Astrocyte (in vitro differentiated cells and primary cell): Measurements from ENCODE around the gene OSBPL1A. TPM values are rescaled to one million over a fixed set of nuclear protein-coding genes. Genes with fewer than 3 reads are reported as not detected.
A peak's percentile ranks its signal among the peaks of the same experiment; 100 is the strongest.

Experiments used
- DNase-seq: peaks from one replicate; pipeline ENCODE4 v3.0.0-alpha.2; 2010; ENCODE audit warnings: low read depth
- FAIRE-seq: peaks from 2 replicates; lab custom pipeline; 2011; peaks lifted over from hg19 to GRCh38; lab: Jason Lieb, UNC
- H2AFZ ChIP-seq: 2 replicates; pipeline ENCODE4 v1.6.0; 2012; ENCODE audit warnings: low read depth, low read length, inconsistent platforms
- H3K27ac ChIP-seq: 2 replicates; pipeline ENCODE4 v1.5.1; 2011; ENCODE audit warnings: low read depth, low read length, inconsistent platforms
- H3K27me3 ChIP-seq: 2 replicates; pipeline ENCODE4 v1.6.0; 2011; ENCODE audit warnings: low read length, inconsistent platforms; ENCODE audit not compliant: insufficient read depth
- H3K36me3 ChIP-seq: 2 replicates; pipeline ENCODE4 v1.5.1; 2011; ENCODE audit warnings: low read length, inconsistent platforms; ENCODE audit not compliant: insufficient read depth
- H3K4me1 ChIP-seq: 2 replicates; pipeline ENCODE4 v1.5.1; 2011; ENCODE audit warnings: low read length, inconsistent platforms; ENCODE audit not compliant: insufficient read depth
- H3K4me2 ChIP-seq: 2 replicates; pipeline ENCODE4 v1.6.0; 2012; ENCODE audit warnings: low read length, inconsistent platforms
- H3K4me3 ChIP-seq: 2 replicates; pipeline ENCODE4 v1.5.1; 2011; ENCODE audit warnings: low read depth, mild to moderate bottlenecking, low read length, inconsistent platforms; ENCODE audit not compliant: insufficient read depth
- H3K79me2 ChIP-seq: 2 replicates; pipeline ENCODE4 v1.6.0; 2012; ENCODE audit warnings: mild to moderate bottlenecking, low read length, inconsistent platforms; ENCODE audit not compliant: insufficient read depth
- H3K9ac ChIP-seq: 2 replicates; pipeline ENCODE4 v1.6.0; 2012; ENCODE audit warnings: mild to moderate bottlenecking, low read length, inconsistent platforms
- H3K9me3 ChIP-seq: 2 replicates; pipeline ENCODE4 v1.5.1; 2012; ENCODE audit warnings: low read depth, mild to moderate bottlenecking, low read length, inconsistent platforms; ENCODE audit not compliant: insufficient read depth
- H4K20me1 ChIP-seq: 2 replicates; pipeline ENCODE4 v1.6.0; 2012; ENCODE audit warnings: low read length, inconsistent platforms; ENCODE audit not compliant: insufficient read depth
- H3K27ac Mint-ChIP-seq: one replicate; pipeline ENCODE4 v1.8.0; 2021; ENCODE audit warnings: mild to moderate bottlenecking, mixed read lengths; ENCODE audit not compliant: unreplicated experiment
- H3K27me3 Mint-ChIP-seq: one replicate; pipeline ENCODE4 v1.8.0; 2021; ENCODE audit warnings: low read depth, mixed read lengths; ENCODE audit not compliant: unreplicated experiment
- H3K36me3 Mint-ChIP-seq: one replicate; pipeline ENCODE4 v1.8.0; 2021; ENCODE audit warnings: low read depth, mixed read lengths; ENCODE audit not compliant: unreplicated experiment
- H3K4me1 Mint-ChIP-seq: one replicate; pipeline ENCODE4 v1.8.0; 2021; ENCODE audit warnings: low read depth, mixed read lengths; ENCODE audit not compliant: unreplicated experiment
- H3K4me3 Mint-ChIP-seq: one replicate; pipeline ENCODE4 v1.8.0; 2021; ENCODE audit warnings: mild to moderate bottlenecking, moderate library complexity, mixed read lengths; ENCODE audit not compliant: unreplicated experiment
- H3K9me3 Mint-ChIP-seq: one replicate; pipeline ENCODE4 v1.8.0; 2021; ENCODE audit warnings: mild to moderate bottlenecking, mixed read lengths; ENCODE audit not compliant: unreplicated experiment
- CTCF ChIP-seq: IDR thresholded peaks from 2 replicates; pipeline ENCODE4 v1.5.1; 2011; ENCODE audit warnings: low read depth, mild to moderate bottlenecking, inconsistent platforms, low read length, moderate library complexity; ENCODE audit not compliant: insufficient read depth
- EZH2 ChIP-seq: IDR thresholded peaks from 2 replicates; pipeline ENCODE4 v1.6.1; 2012; ENCODE audit warnings: mild to moderate bottlenecking, low read length, inconsistent platforms; ENCODE audit not compliant: insufficient read depth
- total RNA-seq: library from RNA; stranded (reverse); gene quantifications from 2 replicates; pipeline ENCODE4 v1.2.1, GENCODE V29; 2021

OSBPL1A gene
- total RNA-seq, 1 donor from 2014 or later: 27.7 TPM

GRCh38 chr18:24176727-24177416 lies 220.8 kb downstream of the OSBPL1A start:
- Histone ChIP-seq H3K4me3 (no peak overlapping the region), H3K79me2 (no peaks in the 10 kb centered on the region), H3K36me3 (peaks cover 3% of the 10 kb centered on the region), H3K4me1 (no peaks in the 10 kb centered on the region), H3K4me2 (no peak overlapping the region), H4K20me1 (no peaks in the 10 kb centered on the region), H3K27me3 (no peaks in the 10 kb centered on the region), H2AFZ (no peak overlapping the region), H3K27ac (no peak overlapping the region), H3K9me3 (no peaks in the 10 kb centered on the region), H3K9ac (no peak overlapping the region)
- TF ChIP-seq EZH2 (no peak), CTCF (peak; percentile 51)
- Mint-ChIP-seq H3K9me3 (peaks cover 2% of the 10 kb centered on the region), H3K36me3 (peaks cover 11% of the 10 kb centered on the region), H3K4me3 (no peak overlapping the region), H3K27me3 (no peaks in the 10 kb centered on the region), H3K4me1 (peaks cover 11% of the 10 kb centered on the region), H3K27ac (no peak overlapping the region)
- FAIRE-seq (no peak), DNase-seq (no peak)

GRCh38 chr18:24173997-24174396 lies 223.6 kb downstream of the OSBPL1A start:
- Histone ChIP-seq H3K27me3 (no peaks in the 10 kb centered on the region), H3K79me2 (no peaks in the 10 kb centered on the region), H2AFZ (no peak overlapping the region), H3K4me2 (no peak overlapping the region), H3K4me1 (no peaks in the 10 kb centered on the region), H4K20me1 (no peaks in the 10 kb centered on the region), H3K9me3 (no peaks in the 10 kb centered on the region), H3K9ac (no peak overlapping the region), H3K4me3 (no peak overlapping the region), H3K27ac (no peak overlapping the region), H3K36me3 (peaks cover 3% of the 10 kb centered on the region)
- TF ChIP-seq CTCF (no peak), EZH2 (no peak)
- no peak for FAIRE-seq
- peaks cover 2% of the 10 kb centered on the region for H3K9me3 Mint-ChIP-seq
- peaks cover 9% of the 10 kb centered on the region for H3K36me3 Mint-ChIP-seq
- H3K4me3 Mint-ChIP-seq: no peak overlapping the region
- DNase-seq: no peak
- peaks cover 3% of the 10 kb centered on the region for H3K4me1 Mint-ChIP-seq
- H3K27me3 Mint-ChIP-seq: no peaks in the 10 kb centered on the region
- no peak overlapping the region for H3K27ac Mint-ChIP-seq

- Histone ChIP-seq H4K20me1 (no peaks in the 10 kb centered on the region), H3K27ac (no peak overlapping the region), H3K9ac (no peak overlapping the region), H3K4me1 (no peaks in the 10 kb centered on the region), H3K27me3 (no peaks in the 10 kb centered on the region), H3K9me3 (no peaks in the 10 kb centered on the region), H3K36me3 (peaks cover 3% of the 10 kb centered on the region), H2AFZ (no peak overlapping the region), H3K79me2 (no peaks in the 10 kb centered on the region), H3K4me3 (no peak overlapping the region), H3K4me2 (no peak overlapping the region)
- Mint-ChIP-seq H3K27me3 (no peaks in the 10 kb centered on the region), H3K9me3 (peaks cover 2% of the 10 kb centered on the region), H3K27ac (no peak overlapping the region), H3K4me1 (peaks cover 11% of the 10 kb centered on the region), H3K4me3 (no peak overlapping the region), H3K36me3 (peaks cover 5% of the 10 kb centered on the region)
- FAIRE-seq (no peak), DNase-seq (no peak)
- TF ChIP-seq CTCF (no peak), EZH2 (no peak)
Measured at GRCh38 chr18:24170360-24170759, 227.3 kb downstream of the OSBPL1A start.
